ENCODE data around the gene SEMA4G. TPM values are rescaled to one million over a fixed set of nuclear protein-coding genes. Genes with fewer than 3 reads are reported as not detected.

Gene SEMA4G
- total RNA-seq, 1 experiment from 2014 or later: 0.70 TPM

DNA sequence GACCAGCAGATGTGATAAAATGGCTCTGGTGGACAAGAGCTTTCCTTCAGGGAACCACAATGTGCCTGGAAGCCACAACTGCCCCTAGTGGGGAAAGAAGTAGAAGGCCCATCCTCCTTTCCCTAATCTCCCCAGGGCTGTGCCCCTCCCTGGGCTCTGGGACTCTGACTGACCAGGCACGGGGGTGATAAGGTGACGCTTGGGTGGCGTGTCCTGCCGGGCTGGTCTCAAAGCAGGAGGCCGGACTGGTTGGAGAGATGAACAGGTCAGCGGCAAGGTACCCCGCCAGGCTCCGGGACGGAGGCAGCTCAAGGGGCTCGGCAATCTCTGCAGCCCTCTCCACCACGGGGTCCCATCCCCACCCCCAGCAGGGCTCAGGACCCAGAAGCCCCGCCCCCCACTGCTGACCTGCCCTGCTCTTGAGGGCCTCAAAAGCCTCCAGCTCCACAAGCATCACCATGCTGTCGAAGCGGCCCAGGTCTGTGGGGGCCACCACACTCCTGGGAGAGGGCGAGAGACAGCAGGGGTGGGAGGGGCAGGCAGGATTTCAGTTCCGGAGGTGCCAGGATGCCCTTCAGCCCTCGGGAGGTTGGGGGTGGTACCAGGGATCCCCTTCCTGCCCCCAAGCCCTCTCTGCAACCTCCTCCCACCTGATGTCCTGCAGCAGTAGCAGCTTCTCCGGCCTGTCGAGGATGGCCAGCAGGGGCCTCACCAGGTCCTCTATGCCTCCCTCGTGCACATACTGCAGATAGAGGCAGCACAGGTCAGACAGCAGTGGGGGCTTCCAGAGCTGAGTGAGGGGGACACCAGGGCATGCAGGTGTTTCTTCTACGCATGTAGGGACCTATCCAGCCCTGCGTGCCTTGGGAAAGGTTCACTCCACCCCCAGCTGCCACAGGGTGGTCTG is 42.5 kb downstream of the SEMA4G start:
- Histone ChIP-seq H3K27me3 (ENCODE audit: insufficient read depth, low read depth) (no peaks in the 10 kb centered on the region), H3K4me1 (replicated peaks; ENCODE audit: insufficient read depth) (peaks cover 5% of the 10 kb centered on the region), H3K9me3 (ENCODE audit: insufficient read depth, low read depth) (no peaks in the 10 kb centered on the region), H3K4me2 (no peak overlapping the region), H3K4me3 (no peak overlapping the region), H3K79me2 (ENCODE audit: low read depth) (no peaks in the 10 kb centered on the region), H2AFZ (no peak overlapping the region), H3F3A (ENCODE audit: insufficient read depth, low read depth) (peaks cover 13% of the 10 kb centered on the region; the same call in 1 of the 2 replicates), H3K9me2 (ENCODE audit: insufficient read depth) (no peaks in the 10 kb centered on the region), H3K36me3 (ENCODE audit: low read depth) (no peaks in the 10 kb centered on the region), H3K27ac (no peak overlapping the region), H4K20me1 (ENCODE audit: insufficient read depth) (no peaks in the 10 kb centered on the region)
- BruUV-seq (replicated peaks): no TSS peak
- DNase-seq: no peak
- POLR2A ChIA-PET (ENCODE audit: unreplicated experiment): interaction anchor here (0.6 to 1.0 kb wide), 2 partner anchors 13 to 19 kb away, joined by 5 to 9 read pairs; partner anchors contain the start of genes PDZD7 and SFXN3
- CTCF ChIA-PET: interaction anchor here (1.1 kb wide), 1 partner anchor 13 kb away, joined by 3 read pairs; no protein-coding TSS in a partner anchor
- TF ChIP-seq, protein P1, sequence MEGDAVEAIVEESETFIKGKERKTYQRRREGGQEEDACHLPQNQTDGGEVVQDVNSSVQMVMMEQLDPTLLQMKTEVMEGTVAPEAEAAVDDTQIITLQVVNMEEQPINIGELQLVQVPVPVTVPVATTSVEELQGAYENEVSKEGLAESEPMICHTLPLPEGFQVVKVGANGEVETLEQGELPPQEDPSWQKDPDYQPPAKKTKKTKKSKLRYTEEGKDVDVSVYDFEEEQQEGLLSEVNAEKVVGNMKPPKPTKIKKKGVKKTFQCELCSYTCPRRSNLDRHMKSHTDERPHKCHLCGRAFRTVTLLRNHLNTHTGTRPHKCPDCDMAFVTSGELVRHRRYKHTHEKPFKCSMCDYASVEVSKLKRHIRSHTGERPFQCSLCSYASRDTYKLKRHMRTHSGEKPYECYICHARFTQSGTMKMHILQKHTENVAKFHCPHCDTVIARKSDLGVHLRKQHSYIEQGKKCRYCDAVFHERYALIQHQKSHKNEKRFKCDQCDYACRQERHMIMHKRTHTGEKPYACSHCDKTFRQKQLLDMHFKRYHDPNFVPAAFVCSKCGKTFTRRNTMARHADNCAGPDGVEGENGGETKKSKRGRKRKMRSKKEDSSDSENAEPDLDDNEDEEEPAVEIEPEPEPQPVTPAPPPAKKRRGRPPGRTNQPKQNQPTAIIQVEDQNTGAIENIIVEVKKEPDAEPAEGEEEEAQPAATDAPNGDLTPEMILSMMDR (conservative IDR thresholded peaks at IDR 0.05): no peak
- no peak for TF ChIP-seq EZH2 (IDR thresholded peaks at IDR 0.05; ENCODE audit: low read depth)
- intact Hi-C loops (cut with micrococcal nuclease; ENCODE audit: unreplicated experiment): loop anchor here (5.0 to 10.0 kb wide), 3 partner anchors 124 to 577 kb away; no protein-coding TSS in a partner anchor

DNA sequence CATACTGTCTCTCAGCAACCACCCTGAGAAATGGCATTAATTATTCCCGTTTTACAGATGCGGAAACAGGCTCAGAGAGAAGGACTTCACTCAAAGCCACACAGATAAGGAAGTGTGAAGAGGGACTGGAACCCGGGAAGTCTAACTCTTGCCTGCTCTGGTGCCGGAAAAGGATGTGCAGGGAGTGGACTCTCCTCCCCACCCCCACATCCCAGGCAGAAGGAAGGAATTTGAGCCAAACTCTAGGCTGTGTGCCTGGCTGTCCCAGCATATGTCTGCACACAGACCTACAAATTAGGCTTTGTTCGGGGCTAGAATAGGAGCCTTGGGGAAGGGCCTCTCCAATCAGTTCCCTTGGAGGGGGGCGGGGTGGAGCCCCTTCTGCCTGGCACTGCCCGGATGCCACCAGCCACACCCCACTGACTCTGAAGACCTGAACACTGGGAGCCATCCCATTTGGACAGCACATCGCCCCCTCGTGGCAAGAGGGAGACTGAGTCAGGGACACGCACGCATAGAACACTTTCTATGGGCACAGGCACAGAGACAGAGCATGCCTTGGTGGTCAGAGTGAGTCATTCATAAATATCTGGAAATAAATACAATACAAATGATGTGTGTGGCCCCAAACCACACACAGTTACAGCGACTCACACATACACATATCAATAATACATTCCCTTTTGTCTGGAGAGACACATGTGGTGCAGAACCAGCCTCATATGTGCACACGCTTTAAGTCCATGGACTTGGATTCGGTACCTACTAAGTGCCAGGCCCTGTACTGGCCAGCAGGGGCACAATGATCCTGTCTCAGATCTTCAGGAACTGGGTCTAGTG is 43.4 kb downstream of the SEMA4G start:
- TF ChIP-seq, protein P1 (conservative IDR thresholded peaks at IDR 0.05): peak; percentile 78
- TF ChIP-seq EZH2 (IDR thresholded peaks at IDR 0.05; ENCODE audit: low read depth): no peak
- POLR2A ChIA-PET (ENCODE audit: unreplicated experiment): no interaction called here
- H4K20me1 ChIP-seq (ENCODE audit: insufficient read depth): no peaks in the 10 kb centered on the region
- H3K36me3 ChIP-seq (ENCODE audit: low read depth): no peaks in the 10 kb centered on the region
- H3K9me2 ChIP-seq (ENCODE audit: insufficient read depth): no peaks in the 10 kb centered on the region
- H3K9me3 ChIP-seq (ENCODE audit: insufficient read depth, low read depth): no peaks in the 10 kb centered on the region
- H3K4me2 ChIP-seq: 0 out of 2 replicates have a peak overlapping the region, but pooled peaks have one; percentile 6
- no peaks in the 10 kb centered on the region for H3K27me3 ChIP-seq (ENCODE audit: insufficient read depth, low read depth)
- H3K27ac ChIP-seq: no peak overlapping the region
- no TSS peak for BruUV-seq (replicated peaks)
- no peaks in the 10 kb centered on the region for H3K79me2 ChIP-seq (ENCODE audit: low read depth)
- CTCF ChIA-PET: no interaction called here
- no peak overlapping the region for H2AFZ ChIP-seq
- no peak overlapping the region for H3K4me3 ChIP-seq
- intact Hi-C loops (cut with micrococcal nuclease; ENCODE audit: unreplicated experiment): loop anchor here (1.0 to 10.0 kb wide), 4 partner anchors 11 to 578 kb away; no protein-coding TSS in a partner anchor
- peak; percentile 67 to 76 for DNase-seq
- peaks cover 5% of the 10 kb centered on the region for H3K4me1 ChIP-seq (replicated peaks; ENCODE audit: insufficient read depth)
- H3F3A ChIP-seq (ENCODE audit: insufficient read depth, low read depth): peaks cover 13% of the 10 kb centered on the region; the same call in 1 of the 2 replicates

DNA sequence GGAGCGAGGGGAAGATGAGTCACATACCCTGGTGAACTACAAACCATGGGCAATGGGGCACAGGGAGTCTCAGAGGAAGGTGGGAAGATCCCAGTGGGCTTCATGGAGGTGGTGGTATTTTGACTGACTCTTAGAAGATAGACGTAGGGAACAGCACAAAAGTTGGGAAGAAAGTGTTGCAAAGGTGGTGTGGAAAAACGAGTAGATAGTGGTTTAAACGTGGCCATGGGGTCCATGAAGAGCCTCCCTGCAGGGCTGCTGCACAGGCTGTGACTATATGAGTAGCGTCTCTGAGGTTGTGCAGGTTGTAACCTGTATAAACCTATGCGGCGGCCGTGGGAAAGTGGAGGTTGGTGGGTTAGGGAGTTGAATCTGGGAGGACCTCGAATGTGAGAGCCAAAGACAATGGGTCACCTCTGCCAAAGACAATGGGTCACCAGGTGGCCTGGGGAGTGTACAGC is 44.1 kb downstream of the SEMA4G start:
- Histone ChIP-seq H3K27ac (no peak overlapping the region), H3K4me2 (0 out of 2 replicates have a peak overlapping the region, but pooled peaks have one; percentile 6), H3K9me2 (ENCODE audit: insufficient read depth) (no peaks in the 10 kb centered on the region), H4K20me1 (ENCODE audit: insufficient read depth) (no peaks in the 10 kb centered on the region), H3K4me1 (replicated peaks; ENCODE audit: insufficient read depth) (peaks cover 5% of the 10 kb centered on the region), H3K27me3 (ENCODE audit: insufficient read depth, low read depth) (no peaks in the 10 kb centered on the region), H3K79me2 (ENCODE audit: low read depth) (no peaks in the 10 kb centered on the region), H3F3A (ENCODE audit: insufficient read depth, low read depth) (peaks cover 13% of the 10 kb centered on the region; the same call in 1 of the 2 replicates), H3K9me3 (ENCODE audit: insufficient read depth, low read depth) (no peaks in the 10 kb centered on the region), H3K36me3 (ENCODE audit: low read depth) (no peaks in the 10 kb centered on the region), H3K4me3 (no peak overlapping the region), H2AFZ (no peak overlapping the region)
- intact Hi-C loops (cut with micrococcal nuclease; ENCODE audit: unreplicated experiment): loop anchor here (1.0 to 10.0 kb wide), 4 partner anchors 12 to 579 kb away; no protein-coding TSS in a partner anchor
- POLR2A ChIA-PET (ENCODE audit: unreplicated experiment): interaction anchor here (0.6 kb wide), 1 partner anchor 495 kb away, joined by 5 read pairs; no protein-coding TSS in a partner anchor
- CTCF ChIA-PET: interaction anchor here (0.6 kb wide), 1 partner anchor 54 kb away, joined by 6 read pairs; no protein-coding TSS in a partner anchor
- DNase-seq: no peak
- no peak for TF ChIP-seq EZH2 (IDR thresholded peaks at IDR 0.05; ENCODE audit: low read depth)
- TF ChIP-seq, protein P1 (conservative IDR thresholded peaks at IDR 0.05): no peak
- no TSS peak for BruUV-seq (replicated peaks)

Measured in PC-9 (cell line).